Activated CD4-positive, alpha-beta T cell treated with anti-CD3 and anti-CD28 coated beads for 48 hours (primary cell): ENCODE data around the gene BAK1.
"Not testable (repeated sequence)": the region's sequence is repeated elsewhere in the genome, so short reads cannot be mapped to it uniquely, and the experiment has no call there.

ENCODE experiments used
- DNase-seq: peaks from one replicate; pipeline ENCODE4 v3.0.0-alpha.2; 2020

Gene BAK1

GRCh38 chr6:33549196-33549595 lies 30.9 kb downstream of the BAK1 start:
- no peak for DNase-seq

DNA sequence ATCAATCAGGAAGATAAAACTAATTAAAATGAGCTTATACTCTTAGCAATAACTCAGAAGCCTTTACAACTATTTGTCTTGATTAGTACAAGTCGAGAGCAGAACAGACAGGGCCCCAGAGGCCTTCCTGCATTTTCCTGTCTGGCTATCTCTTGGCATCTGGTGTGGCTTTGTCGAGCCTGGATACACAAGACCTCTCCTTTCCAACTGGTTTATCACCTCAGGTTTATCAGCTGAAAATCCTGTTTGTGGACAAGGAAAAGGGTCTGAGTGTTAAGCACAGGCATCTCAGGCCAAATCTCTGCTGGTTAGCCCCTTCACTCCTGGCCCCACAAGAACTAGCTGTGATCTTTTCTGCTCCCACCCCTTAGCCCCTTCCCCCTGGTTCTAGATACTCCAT lies 32.6 kb downstream of the BAK1 start:
- no peak for DNase-seq

DNA sequence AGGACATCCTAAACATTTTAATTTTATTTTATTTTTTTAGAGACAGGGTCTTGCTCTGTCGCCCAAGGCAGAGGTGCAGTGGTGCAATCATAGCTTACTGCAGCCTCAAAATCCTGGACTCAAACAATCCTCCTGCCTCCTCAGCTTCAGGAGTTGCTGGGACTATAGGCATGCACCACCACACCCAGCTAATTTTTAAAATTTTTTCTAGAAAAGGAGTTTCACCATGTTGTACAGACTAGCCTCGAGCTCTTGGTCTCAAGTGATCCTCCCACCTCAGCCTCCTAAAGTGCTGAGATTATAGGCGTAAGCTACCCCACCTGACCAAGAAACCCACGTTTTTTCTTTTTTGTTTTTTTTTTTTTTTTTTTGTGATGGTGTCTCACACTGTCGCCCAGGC lies 33.3 kb downstream of the BAK1 start:
- DNase-seq, result no peak

DNA sequence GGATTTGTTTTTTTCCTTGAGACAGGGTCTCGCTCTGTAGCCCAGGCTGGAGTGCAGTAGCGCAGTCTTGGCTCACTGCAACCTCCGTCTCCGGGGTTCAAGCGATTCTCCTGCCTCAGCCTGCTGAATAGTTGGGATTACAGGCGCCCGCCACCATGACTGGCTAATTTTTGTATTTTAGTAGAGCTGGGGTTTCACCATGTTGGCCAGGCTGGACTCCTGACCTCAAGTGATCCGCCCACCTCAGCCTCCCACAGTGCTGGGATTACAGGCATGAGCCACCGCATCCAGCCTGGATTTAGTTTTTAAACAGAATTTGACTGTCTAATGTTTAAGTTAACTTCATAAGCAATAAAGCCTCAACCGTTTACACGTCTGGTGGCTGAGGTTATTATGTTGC lies 34.8 kb downstream of the BAK1 start:
- not testable (repeated sequence) for DNase-seq

DNA sequence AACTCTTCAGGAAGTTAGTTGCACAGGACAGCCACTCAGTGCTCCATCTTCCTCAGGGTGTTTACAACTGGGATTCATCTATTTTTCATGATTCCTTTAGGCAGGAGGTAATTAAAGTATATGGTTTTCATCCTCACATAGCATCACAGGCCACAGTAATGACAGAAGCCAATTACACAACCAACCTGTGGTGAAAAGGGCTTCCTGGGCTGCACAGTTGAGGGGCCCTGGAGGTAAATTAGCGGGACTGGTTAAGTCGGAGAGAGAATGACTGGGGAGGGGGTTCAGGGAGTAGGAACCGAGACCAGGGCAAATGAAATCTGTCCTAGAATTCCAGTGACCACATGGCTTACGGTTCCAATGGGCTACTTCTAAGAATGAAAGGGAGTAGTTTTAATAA lies 37.0 kb downstream of the BAK1 start:
- DNase-seq, result no peak

GRCh38 chr6:33540768-33541167 lies 39.3 kb downstream of the BAK1 start:
- no peak for DNase-seq

DNA sequence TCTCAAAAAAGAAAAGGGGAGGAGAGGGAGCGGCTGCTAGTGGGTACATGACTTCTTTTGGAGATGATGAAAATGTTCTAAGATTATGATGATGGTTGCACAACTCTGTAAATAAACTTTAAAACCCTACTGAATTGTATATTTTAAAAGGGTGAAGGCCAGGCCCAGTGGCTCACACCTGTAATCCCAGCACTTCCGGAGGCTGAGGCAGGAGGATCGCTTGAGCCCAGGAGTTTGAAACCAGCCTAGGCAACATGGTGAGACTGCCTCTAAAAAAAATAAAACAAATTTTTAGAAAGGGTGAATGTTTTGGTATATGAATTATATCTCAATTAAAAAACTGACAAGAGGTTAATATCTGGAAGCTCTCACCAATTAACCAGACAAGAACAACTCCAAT lies 45.4 kb downstream of the BAK1 start:
- DNase-seq, result no peak

DNA sequence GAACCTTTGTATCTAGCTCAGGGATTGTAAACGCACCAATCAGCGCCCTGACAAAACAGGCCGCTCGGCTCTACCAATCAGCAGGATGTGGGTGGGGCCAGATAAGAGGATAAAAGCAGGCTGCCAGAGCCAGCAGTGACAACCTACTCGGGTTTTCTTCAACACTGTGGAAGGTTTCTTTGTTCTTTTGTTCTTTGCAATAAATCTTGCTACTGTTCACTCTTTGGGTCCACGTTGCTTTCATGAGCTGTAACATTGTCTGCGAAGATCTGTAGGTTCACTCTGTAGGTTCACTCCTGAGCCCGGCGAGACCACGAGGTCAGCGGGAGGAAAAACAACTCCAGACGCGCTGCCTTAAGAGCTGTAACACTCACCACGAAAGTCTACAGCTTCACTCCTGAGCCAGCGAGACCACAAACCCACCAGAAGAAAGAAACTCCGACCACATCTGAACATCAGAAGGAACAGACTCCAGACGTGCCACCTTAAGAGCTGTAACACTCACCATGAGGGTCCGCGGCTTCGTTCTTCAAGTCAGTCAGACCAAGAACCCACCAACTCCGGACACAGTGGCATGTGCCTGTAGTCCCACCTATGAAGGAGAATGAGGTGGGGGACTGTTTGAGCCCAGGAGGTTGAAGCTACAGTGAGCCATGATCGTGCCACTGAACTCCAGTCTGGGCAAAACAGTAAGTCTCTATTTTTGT lies 46.8 kb downstream of the BAK1 start:
- peak; percentile 74 for DNase-seq

- DNase-seq, result not testable (repeated sequence)
Observed at GRCh38 chr6:33532431-33532830, 47.6 kb downstream of the BAK1 start.

GRCh38 chr6:33530617-33531016 lies 49.5 kb downstream of the BAK1 start:
- DNase-seq, result not testable (repeated sequence)
